GM19324 (cell line): ENCODE data around the gene TRMT112.
"Not testable (repeated sequence)": the region's sequence is repeated elsewhere in the genome, so short reads cannot be mapped to it uniquely, and the experiment has no call there.

ENCODE experiments used
- ATAC-seq: cut with Tn5 transposase; IDR thresholded peaks from one replicate; pipeline ENCODE4 v1.9.1; 2021; ENCODE audit warnings: mild to moderate bottlenecking, moderate library complexity; ENCODE audit not compliant: unreplicated experiment, low FRiP score

TRMT112 gene

DNA sequence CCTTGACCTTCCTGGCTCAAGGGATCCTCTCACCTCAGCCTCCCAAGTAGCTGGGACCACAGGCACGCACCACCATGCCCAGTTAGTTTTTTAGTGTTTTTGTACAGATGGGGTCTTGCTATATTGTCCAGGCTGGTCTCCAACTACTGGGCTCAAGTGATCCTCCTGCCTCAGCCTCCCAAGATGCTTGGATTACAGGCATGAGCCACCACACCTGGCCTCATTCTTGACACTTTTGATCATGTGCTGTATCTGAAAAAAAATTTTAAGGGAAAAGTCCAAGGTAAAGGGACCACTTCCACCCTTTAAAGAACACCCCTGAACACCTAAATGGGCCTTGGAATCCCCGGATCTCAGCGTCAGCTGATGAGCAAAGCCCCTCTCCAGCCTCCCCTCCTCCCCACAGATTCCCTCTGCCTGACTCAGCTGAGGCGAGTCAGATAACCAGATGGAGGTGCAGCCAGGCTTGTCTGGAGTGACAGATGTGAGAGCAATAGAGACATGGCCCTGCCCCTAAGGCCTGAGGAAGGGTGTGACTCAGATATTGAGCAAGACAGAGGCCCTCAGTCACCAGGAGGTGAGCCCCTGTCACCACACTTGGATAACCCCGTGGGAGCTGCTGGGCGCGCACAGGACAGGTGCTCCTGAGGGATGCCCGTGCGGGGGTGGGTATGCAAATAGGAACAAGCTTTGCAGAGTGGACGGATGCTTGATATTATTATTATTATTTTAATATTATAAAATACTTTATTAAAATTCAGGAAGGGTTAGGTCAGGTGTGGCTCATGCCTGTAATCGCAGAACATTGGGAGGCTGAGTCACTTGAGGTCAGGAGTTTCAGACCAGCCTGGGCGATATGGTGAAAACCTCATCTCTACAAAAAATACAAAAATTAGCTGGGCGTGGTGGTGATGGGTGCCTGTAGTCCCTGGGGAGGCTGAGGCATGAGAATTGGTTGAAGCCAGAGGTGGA, 17.7 kb upstream of the TRMT112 start:
- peak; percentile 45 for ATAC-seq

DNA sequence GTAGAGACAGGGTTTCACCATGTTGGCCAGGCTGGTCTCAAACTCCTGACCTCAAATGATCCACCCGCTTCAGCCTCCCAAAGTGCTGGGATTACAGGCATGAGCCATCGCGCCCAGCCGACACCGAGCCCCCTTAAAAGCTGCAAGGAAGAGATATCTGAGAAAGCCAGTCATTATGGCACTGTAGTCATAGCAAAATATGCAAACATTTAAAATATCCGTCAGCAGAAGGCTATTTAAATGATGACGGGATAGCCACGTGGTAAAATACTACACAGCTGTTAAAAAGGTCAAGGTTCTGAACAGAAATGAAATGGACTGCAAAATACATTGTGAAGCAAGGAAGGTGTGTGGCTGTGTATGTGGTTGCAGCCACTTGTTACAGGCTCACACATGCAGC, 16.2 kb upstream of the TRMT112 start:
- no peak for ATAC-seq

- peak; percentile 53 for ATAC-seq
Measured at GRCh38 chr11:64331569-64332371, 14.4 kb upstream of the TRMT112 start.

DNA sequence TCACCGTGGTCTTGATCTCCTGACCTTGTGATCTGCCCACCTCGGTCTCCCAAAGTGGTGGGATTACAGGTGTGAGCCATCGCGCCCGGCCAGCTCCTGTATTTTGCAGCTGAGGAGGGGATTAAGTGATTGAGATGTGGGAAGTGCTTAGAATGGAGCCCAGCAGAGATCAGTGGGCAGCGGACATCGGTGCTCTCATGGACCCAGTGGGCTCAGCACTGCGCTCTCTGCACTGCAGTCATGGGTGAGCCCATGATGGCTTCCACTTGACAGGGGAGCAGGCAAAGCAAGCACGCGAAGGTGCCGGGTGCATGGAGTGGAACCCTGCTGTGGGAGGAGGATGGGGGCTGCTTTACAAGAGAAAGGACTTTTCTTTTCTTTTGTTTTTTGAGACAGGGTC, 13.5 kb upstream of the TRMT112 start:
- ATAC-seq = no peak

GRCh38 chr11:64327993-64328392, 10.6 kb upstream of the TRMT112 start:
- no peak for ATAC-seq

- no peak for ATAC-seq
Measured at GRCh38 chr11:64327375-64327774, 10.0 kb upstream of the TRMT112 start.

GRCh38 chr11:64324692-64325469, 7.5 kb upstream of the TRMT112 start:
- ATAC-seq = no peak

DNA sequence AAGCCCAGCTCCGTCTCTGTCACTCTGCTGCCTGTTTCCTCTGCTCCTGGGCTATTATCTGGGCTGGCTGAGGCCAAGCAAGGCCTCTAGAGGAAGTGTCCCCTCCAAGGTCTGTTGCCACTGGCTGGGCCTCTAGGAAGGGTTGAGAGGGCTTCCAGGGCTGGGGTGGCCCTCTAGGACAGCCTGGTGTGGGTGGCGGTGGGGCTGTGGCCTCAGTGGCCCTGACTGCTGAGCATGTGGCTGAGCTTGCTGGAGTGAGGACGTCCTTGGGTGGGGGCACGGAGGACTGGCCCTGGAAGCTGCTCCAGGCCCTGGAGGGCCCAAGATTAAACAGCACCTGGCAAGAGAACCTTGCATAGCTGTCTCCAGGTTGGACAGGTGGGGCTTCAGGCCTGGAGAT, 6.6 kb upstream of the TRMT112 start:
- ATAC-seq = not testable (repeated sequence)

DNA sequence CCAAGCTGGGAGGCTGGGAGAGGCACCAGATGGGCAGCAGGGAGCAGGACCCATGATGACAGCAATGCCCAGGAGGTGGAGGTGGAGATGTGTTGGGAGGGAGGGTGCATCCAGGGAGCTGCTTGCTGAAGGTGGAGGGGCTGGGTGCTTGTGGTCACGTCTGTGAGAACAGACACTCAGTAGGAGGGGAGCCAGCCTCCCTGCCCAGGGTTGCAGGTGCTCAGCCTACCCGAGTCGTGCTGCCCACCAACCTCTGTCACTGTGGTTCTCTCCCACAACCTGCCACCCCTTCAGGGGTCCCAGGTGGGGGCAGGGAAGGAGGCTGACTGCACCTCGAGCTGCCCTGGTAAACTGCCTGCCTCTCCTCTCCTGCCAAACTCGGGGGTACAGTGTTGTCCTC, 6.0 kb upstream of the TRMT112 start:
- no peak for ATAC-seq

DNA sequence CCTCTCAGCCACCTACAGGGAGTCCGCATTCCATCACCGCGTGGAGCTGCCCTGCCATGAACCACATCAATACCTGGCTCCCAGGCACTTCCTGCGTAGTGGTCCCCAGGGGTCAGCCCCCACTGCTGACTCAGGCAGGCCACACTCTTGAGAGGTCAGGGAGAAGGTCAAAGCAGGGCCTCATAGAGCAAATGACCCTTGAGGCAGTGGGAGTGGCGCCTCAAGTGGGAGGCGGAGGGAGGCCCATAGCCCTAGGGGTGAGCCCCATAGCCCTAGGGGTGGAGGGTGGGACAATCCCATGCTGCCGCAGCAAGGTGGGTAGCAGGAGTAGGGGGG, 5.5 kb upstream of the TRMT112 start:
- no peak for ATAC-seq

GRCh38 chr11:64321533-64321932, 4.2 kb upstream of the TRMT112 start:
- no peak for ATAC-seq

DNA sequence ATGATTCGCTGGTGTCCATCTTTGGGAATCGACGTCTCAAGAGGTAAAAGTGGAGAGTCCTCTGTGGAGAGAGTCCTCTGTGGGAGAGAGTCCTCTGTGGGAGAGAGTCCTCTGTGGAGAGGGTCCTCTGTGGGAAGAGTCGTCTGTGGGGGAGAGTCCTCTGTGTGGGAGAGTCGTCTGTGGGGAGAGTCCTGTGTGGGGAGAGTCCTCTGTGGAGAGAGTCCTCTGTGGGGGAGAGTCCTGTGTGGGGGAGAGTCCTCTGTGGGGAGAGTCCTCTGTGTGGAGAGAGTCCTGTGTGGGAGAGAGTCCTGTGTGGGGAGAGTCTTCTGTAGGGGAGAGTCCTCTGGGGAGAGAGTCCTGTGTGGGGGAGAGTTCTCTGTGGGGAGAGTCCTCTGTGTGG, 3.7 kb upstream of the TRMT112 start:
- ATAC-seq = no peak

DNA sequence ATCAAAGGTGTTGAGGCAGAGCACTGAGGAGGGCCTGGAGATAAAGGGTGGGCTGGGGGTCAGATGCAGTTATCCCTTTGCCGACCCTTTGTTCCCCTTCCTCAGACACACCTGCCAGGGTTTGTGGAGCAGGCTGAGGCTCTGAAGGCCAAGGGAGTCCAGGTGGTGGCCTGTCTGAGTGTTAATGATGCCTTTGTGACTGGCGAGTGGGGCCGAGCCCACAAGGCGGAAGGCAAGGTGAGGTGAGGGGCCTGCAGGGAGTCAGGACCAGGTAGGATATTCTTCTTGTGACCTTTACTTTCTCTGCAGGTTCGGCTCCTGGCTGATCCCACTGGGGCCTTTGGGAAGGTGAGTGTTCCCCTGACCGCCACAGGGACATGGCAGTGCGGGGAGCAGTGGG, 3.2 kb upstream of the TRMT112 start:
- no peak for ATAC-seq

DNA sequence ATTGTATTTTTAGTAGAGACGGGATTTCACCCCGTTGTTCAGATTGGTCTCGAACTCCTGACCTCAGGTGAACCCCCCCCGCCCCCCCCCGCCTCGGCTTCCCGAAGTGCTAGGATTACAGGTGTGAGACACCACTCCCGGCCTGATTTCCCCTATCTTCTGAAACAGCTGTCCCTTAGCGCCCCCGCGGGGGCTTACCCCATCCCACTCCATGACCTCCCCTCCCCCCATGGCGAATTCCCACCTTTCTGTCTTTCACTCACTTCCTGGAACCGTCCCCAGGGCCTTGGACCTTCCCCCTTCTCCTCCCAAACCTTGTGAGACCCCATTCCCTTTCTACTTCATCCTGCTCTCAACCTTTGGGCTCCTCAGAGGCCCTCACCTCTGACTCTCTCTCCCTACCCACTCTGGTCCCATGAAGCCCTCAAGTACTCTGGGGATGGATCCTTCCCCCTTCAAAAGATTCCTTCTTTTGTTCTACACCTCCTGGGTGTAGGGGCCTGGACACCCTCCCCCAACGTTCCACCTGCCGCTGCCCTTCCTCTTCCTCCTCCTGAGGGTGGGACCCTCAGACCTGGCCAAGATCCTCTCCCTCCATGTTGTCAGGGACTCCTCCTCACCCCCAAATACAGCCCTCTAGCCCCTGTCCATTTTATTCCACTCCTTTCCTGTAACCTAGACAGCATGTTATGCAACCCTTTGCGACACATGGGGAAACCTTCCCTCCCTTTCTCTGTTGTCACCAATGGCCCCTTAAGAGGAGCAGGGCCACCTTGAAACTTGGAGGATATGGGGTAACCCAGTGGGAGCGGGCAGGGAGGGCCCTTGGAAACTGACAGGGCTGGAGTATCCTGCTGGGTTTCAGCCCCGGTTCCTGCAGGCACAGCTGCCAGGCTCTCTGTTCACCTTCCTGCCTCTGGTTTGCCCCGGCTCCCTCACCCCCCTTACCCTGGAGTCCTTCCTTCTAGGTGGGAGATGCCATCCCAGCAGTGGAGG, 1.7 kb upstream of the TRMT112 start:
- ATAC-seq = no peak

DNA sequence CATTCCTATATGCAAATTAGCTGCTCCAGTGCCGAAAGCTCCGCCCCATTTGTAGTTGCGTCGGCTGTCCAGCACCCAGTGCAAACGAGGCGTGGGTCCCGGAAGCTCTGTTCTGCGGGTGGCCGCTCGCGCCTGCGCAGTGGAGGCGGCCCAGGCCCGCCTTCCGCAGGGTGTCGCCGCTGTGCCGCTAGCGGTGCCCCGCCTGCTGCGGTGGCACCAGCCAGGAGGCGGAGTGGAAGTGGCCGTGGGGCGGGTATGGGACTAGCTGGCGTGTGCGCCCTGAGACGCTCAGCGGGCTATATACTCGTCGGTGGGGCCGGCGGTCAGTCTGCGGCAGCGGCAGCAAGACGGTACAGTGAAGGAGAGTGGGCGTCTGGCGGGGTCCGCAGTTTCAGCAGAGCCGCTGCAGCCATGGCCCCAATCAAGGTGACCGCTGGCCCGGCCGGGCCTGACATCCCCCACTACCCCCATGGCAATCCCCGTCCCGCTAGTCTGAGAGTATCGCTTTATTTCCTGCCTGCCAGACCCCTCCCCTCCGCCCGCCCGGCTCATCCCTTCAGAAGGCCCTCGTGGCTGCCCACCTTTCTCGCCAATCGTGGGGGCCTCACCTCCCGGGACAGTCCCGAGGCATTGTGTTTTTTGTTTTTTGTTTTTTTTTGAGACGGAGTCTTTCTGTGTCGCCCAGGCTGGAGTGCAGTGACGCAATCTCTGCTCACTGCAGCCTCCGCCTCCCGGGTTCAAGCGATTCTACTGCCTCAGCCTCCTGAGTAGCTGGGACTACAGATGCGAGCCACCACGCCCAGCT, 804 bp upstream of the TRMT112 start, which contains the start of gene PRDX5:
Gene PRDX5, plus strand, starts transcription at position 161 of the 805 bp plus-strand sequence. Its CDS starts 95 bp downstream, at position 256.
- peak; percentile 82 for ATAC-seq

GRCh38 chr11:64316672-64317324, 561 bp downstream of the TRMT112 start:
- ATAC-seq = peak; percentile 1

GRCh38 chr11:64315667-64316526, 1.5 kb downstream of the TRMT112 start:
- not testable (repeated sequence) for ATAC-seq
